Activated CD8-positive, alpha-beta T cell treated with anti-CD3 and anti-CD28 coated beads for 36 hours (primary cell): ENCODE data around the gene GPAT3. TPM values are rescaled to one million over a fixed set of nuclear protein-coding genes. Genes with fewer than 3 reads are reported as not detected.

ENCODE experiments used
- ATAC-seq: fragments of 200-7000 bp; cut with Tn5 transposase; one replicate; pipeline ENCODE4 v1.10.0; 2021; ENCODE audit warnings: mild to moderate bottlenecking, moderate library complexity
- CTCF ChIA-PET: fragments of 350-600 bp; sonication (Branson Sonifier 250); formaldehyde crosslinking; loops from one replicate; lab custom pipeline; 2021; ENCODE audit warnings: antibody characterized with exemption; lab: Charles Lee
- POLR2A ChIA-PET: fragments of 350-600 bp; sonication (Branson Sonifier 250); formaldehyde crosslinking; loops from one replicate; lab custom pipeline; 2021; ENCODE audit warnings: antibody characterized with exemption; lab: Charles Lee
- DNase-seq: peaks from one replicate; pipeline ENCODE4 v3.0.0-alpha.2; 2020
- H3K27ac Mint-ChIP-seq: one replicate; pipeline ENCODE4 v1.8.0; 2021; ENCODE audit warnings: mild to moderate bottlenecking, mixed read lengths
- H3K27me3 Mint-ChIP-seq: one replicate; pipeline ENCODE4 v1.8.0; 2021; ENCODE audit warnings: mixed read lengths
- H3K36me3 Mint-ChIP-seq: one replicate; pipeline ENCODE4 v1.8.0; 2021; ENCODE audit warnings: low read depth, mixed read lengths
- H3K4me1 Mint-ChIP-seq: one replicate; pipeline ENCODE4 v1.8.0; 2021; ENCODE audit warnings: low read depth, mixed read lengths
- H3K4me3 Mint-ChIP-seq: one replicate; pipeline ENCODE4 v1.8.0; 2021; ENCODE audit warnings: mild to moderate bottlenecking, moderate library complexity, mixed read lengths
- H3K9me3 Mint-ChIP-seq: one replicate; pipeline ENCODE4 v1.8.0; 2021; ENCODE audit warnings: mixed read lengths
- CTCF ChIP-seq: fragments of 200-600 bp; IDR thresholded peaks from one replicate; pipeline ENCODE4 v1.8.0; 2022; ENCODE audit warnings: antibody characterized with exemption, mild to moderate bottlenecking
- intact Hi-C: fragments of 100-400 bp; cut with micrococcal nuclease; formaldehyde crosslinking; loops from one replicate; pipeline ENCODE4 v1.10.0; 2022
- total RNA-seq, 2 experiments: library from RNA; stranded (reverse); gene quantifications; one replicate each; pipeline ENCODE4 v1.2.3, GENCODE V29; 2021

GPAT3 gene
- total RNA-seq, 2 experiments from 2014 or later: 1.6 to 2.7 TPM

GRCh38 chr4:83613023-83613422, 77.1 kb downstream of the GPAT3 start:
- no peak overlapping the region for H3K27ac Mint-ChIP-seq
- peaks cover 32% of the 10 kb centered on the region for H3K9me3 Mint-ChIP-seq
- H3K36me3 Mint-ChIP-seq: no peaks in the 10 kb centered on the region
- H3K4me3 Mint-ChIP-seq: no peak overlapping the region
- intact Hi-C loops: no loop called here
- no peak for ATAC-seq
- no peak for DNase-seq
- POLR2A ChIA-PET: no interaction called here
- no peak for TF ChIP-seq CTCF
- CTCF ChIA-PET: no interaction called here
- H3K4me1 Mint-ChIP-seq: no peaks in the 10 kb centered on the region
- peaks cover 5% of the 10 kb centered on the region for H3K27me3 Mint-ChIP-seq

- H3K4me3 Mint-ChIP-seq: no peak overlapping the region
- H3K9me3 Mint-ChIP-seq: peaks cover 32% of the 10 kb centered on the region
- CTCF ChIA-PET: no interaction called here
- POLR2A ChIA-PET: no interaction called here
- TF ChIP-seq CTCF: no peak
- H3K36me3 Mint-ChIP-seq: no peaks in the 10 kb centered on the region
- DNase-seq: no peak
- ATAC-seq: no peak
- H3K4me1 Mint-ChIP-seq: no peaks in the 10 kb centered on the region
- H3K27ac Mint-ChIP-seq: no peak overlapping the region
- peaks cover 9% of the 10 kb centered on the region for H3K27me3 Mint-ChIP-seq
- intact Hi-C loops: no loop called here
Observed at GRCh38 chr4:83613994-83614393, 78.1 kb downstream of the GPAT3 start.

DNA sequence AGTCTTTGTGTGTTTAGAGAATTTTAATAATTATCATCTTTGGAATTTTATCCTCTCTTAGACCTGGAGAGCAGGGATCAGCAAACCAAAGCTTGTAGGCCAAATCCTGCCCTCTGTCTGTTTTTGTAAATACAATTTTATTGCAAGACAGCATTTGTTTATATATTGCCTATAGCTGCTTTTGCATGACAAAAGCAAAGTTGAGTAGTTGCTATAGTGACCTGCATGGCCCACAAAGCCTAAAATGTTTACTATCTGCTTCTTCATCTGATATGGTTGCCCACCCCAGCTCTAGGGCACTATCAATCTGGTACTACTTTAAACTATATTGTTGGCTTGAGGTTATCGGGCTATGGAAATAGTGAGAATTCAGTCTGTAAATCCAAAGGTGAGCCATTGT, 80.3 kb downstream of the GPAT3 start:
- Mint-ChIP-seq H3K9me3 (peaks cover 29% of the 10 kb centered on the region), H3K27ac (no peak overlapping the region), H3K4me3 (no peak overlapping the region), H3K4me1 (no peaks in the 10 kb centered on the region), H3K27me3 (peaks cover 12% of the 10 kb centered on the region), H3K36me3 (no peaks in the 10 kb centered on the region)
- ATAC-seq (no peak), DNase-seq (no peak)
- CTCF ChIA-PET: no interaction called here
- no peak for TF ChIP-seq CTCF
- POLR2A ChIA-PET: no interaction called here
- intact Hi-C loops: no loop called here

GRCh38 chr4:83617371-83618035, 81.6 kb downstream of the GPAT3 start:
- ChIA-PET POLR2A (no interaction called here), CTCF (no interaction called here)
- intact Hi-C loops: no loop called here

More at GRCh38 chr4:83617371-83618035, 81.6 kb downstream of the GPAT3 start:
- no peak overlapping the region for H3K4me3 Mint-ChIP-seq
- no peak overlapping the region for H3K27ac Mint-ChIP-seq
- H3K4me1 Mint-ChIP-seq: no peaks in the 10 kb centered on the region
- ATAC-seq (no peak), DNase-seq (no peak)
- H3K36me3 Mint-ChIP-seq: peaks cover 2% of the 10 kb centered on the region
- H3K9me3 Mint-ChIP-seq: peaks cover 32% of the 10 kb centered on the region
- TF ChIP-seq CTCF: no peak
- peaks cover 16% of the 10 kb centered on the region for H3K27me3 Mint-ChIP-seq
